IMR-90 (cell line): ENCODE data around the gene OR2T1. TPM values are rescaled to one million over a fixed set of nuclear protein-coding genes. Genes with fewer than 3 reads are reported as not detected.

ENCODE experiments used
- ATAC-seq: fragments of 200-7000 bp; cut with Tn5 transposase; 2 replicates; pipeline ENCODE4 v1.9.1; 2020; ENCODE audit warnings: low read depth, mild to moderate bottlenecking, moderate library complexity
- BruUV-seq: library from RNA; stranded (reverse); fragments of 400-500 nt; replicated peaks from 2 replicates; lab custom pipeline; 2021; lab: Mats Ljungman, UMichigan
- CTCF ChIA-PET: fragments of 300-600 bp; formaldehyde crosslinking; extraction: SDS; loops from one replicate; lab custom pipeline; 2021; ENCODE audit warnings: antibody characterized with exemption; lab: Yijun Ruan, JAX
- POLR2A ChIA-PET: fragments of 300-600 bp; sonication (Branson Sonifier 250); formaldehyde crosslinking; loops from one replicate; lab custom pipeline; 2022; ENCODE audit warnings: antibody characterized with exemption; ENCODE audit not compliant: unreplicated experiment; lab: Charles Lee
- DNase-seq: peaks from one replicate; pipeline ENCODE4 v3.0.0; 2013
- H2AFZ ChIP-seq: replicated peaks from 2 replicates; pipeline ENCODE3; 2013; ENCODE audit warnings: low read length, mild to moderate bottlenecking; ENCODE audit not compliant: poor library complexity
- H2AK5ac ChIP-seq: 2 replicates; pipeline ENCODE4 v1.6.1; 2013; ENCODE audit warnings: low read depth, low read length, inconsistent platforms
- H2AK9ac ChIP-seq: replicated peaks from 2 replicates; pipeline ENCODE3; 2013; ENCODE audit warnings: mild to moderate bottlenecking, low read depth, low read length, moderate library complexity; ENCODE audit not compliant: poor library complexity
- H2BK120ac ChIP-seq: 2 replicates; pipeline ENCODE4 v1.6.1; 2013; ENCODE audit warnings: low read depth, low read length, inconsistent platforms
- H2BK15ac ChIP-seq: 3 replicates; pipeline ENCODE4 v1.6.1; 2013; ENCODE audit warnings: low read depth, low read length, inconsistent platforms
- H2BK20ac ChIP-seq: 2 replicates; pipeline ENCODE4 v1.6.1; 2013; ENCODE audit warnings: low read depth, mild to moderate bottlenecking, inconsistent platforms, low read length, moderate library complexity
- H2BK5ac ChIP-seq: 2 replicates; pipeline ENCODE4 v1.6.1; 2013; ENCODE audit warnings: mild to moderate bottlenecking, low read depth, low read length, inconsistent platforms; ENCODE audit not compliant: poor library complexity, severe bottlenecking
- H3K14ac ChIP-seq: replicated peaks from 2 replicates; pipeline ENCODE4 v1.6.1; 2013; ENCODE audit warnings: low read depth, low read length, inconsistent platforms
- H3K18ac ChIP-seq: 2 replicates; pipeline ENCODE4 v1.6.1; 2013; ENCODE audit warnings: low read depth, low read length, control low read depth
- H3K23ac ChIP-seq: 2 replicates; pipeline ENCODE4 v1.6.1; 2013; ENCODE audit warnings: low read depth, low read length, inconsistent platforms
- H3K27ac ChIP-seq: 2 replicates; pipeline ENCODE4 v1.5.1; 2013; ENCODE audit warnings: mild to moderate bottlenecking, control low read depth, low read length; ENCODE audit not compliant: insufficient read depth
- H3K27me3 ChIP-seq: 2 replicates; pipeline ENCODE4 v1.6.1; 2013; ENCODE audit warnings: low read length; ENCODE audit not compliant: control insufficient read depth, insufficient read depth
- H3K36me3 ChIP-seq: 2 replicates; pipeline ENCODE4 v1.6.1; 2013; ENCODE audit warnings: low read length, mixed read lengths; ENCODE audit not compliant: control insufficient read depth, insufficient read depth
- H3K4ac ChIP-seq: 2 replicates; pipeline ENCODE4 v1.6.1; 2013; ENCODE audit warnings: low read depth, low read length, inconsistent platforms
- H3K4me1 ChIP-seq: 2 replicates; pipeline ENCODE4 v1.6.1; 2013; ENCODE audit warnings: low read length, mixed read lengths; ENCODE audit not compliant: control insufficient read depth, insufficient read depth
- H3K4me2 ChIP-seq: 2 replicates; pipeline ENCODE4 v1.6.1; 2013; ENCODE audit warnings: low read depth, mild to moderate bottlenecking, control low read depth, low read length, moderate library complexity
- H3K4me3 ChIP-seq: 2 replicates; pipeline ENCODE4 v1.5.1; 2013; ENCODE audit warnings: low read depth, mild to moderate bottlenecking, control low read depth, low read length, moderate library complexity; ENCODE audit not compliant: insufficient read depth
- H3K56ac ChIP-seq: 2 replicates; pipeline ENCODE4 v1.6.1; 2013; ENCODE audit warnings: low read length, inconsistent platforms; ENCODE audit not compliant: insufficient read depth; ENCODE audit errors: extremely low read depth
- H3K79me1 ChIP-seq, 2 experiments: 2 replicates each; pipeline ENCODE4 v1.6.1; 2013; ENCODE audit warnings: low read length in 2 of 2, inconsistent platforms in 1 of 2, low read depth in 1 of 2
- H3K9ac ChIP-seq: 2 replicates; pipeline ENCODE4 v1.6.1; 2013; ENCODE audit warnings: low read depth, low read length, control low read depth
- H3K9me1 ChIP-seq: 2 replicates; pipeline ENCODE4 v1.6.1; 2013; ENCODE audit warnings: low read length, inconsistent platforms; ENCODE audit not compliant: insufficient read depth
- H3K9me3 ChIP-seq: 2 replicates; pipeline ENCODE4 v1.6.1; 2013; ENCODE audit warnings: low read length; ENCODE audit not compliant: control insufficient read depth, insufficient read depth
- H4K20me1 ChIP-seq: 2 replicates; pipeline ENCODE4 v1.6.1; 2013; ENCODE audit warnings: low read length, inconsistent platforms; ENCODE audit not compliant: insufficient read depth
- H4K5ac ChIP-seq: 2 replicates; pipeline ENCODE4 v1.6.1; 2013; ENCODE audit warnings: mild to moderate bottlenecking, low read depth, low read length, control low read depth
- H4K8ac ChIP-seq, 2 experiments: 2 replicates each; pipeline ENCODE4 v1.6.1; 2013; ENCODE audit warnings: low read depth in 2 of 2, low read length in 2 of 2, control low read depth in 1 of 2, inconsistent platforms in 1 of 2
- H4K91ac ChIP-seq: 2 replicates; pipeline ENCODE4 v1.6.1; 2013; ENCODE audit warnings: low read depth, low read length, inconsistent platforms; ENCODE audit not compliant: insufficient read depth
- BHLHE40 ChIP-seq: fragments of 150-350 bp; IDR thresholded peaks from 2 replicates; pipeline ENCODE4 v1.6.1; 2016; ENCODE audit warnings: mild to moderate bottlenecking, low read depth, low read length
- CEBPB ChIP-seq: IDR thresholded peaks from 2 replicates; pipeline ENCODE4 v1.6.1; 2012; ENCODE audit warnings: low read depth, low read length, improper control_type of control experiment
- CHD1 ChIP-seq: IDR thresholded peaks from 2 replicates; pipeline ENCODE4 v1.6.1; 2012; ENCODE audit warnings: low read depth, low read length, improper control_type of control experiment
- FOS ChIP-seq: fragments of 150-350 bp; IDR thresholded peaks from 2 replicates; pipeline ENCODE4 v1.6.1; 2016; ENCODE audit warnings: low read depth, low read length
- MAFK ChIP-seq: IDR thresholded peaks from 2 replicates; pipeline ENCODE4 v1.6.1; 2012; ENCODE audit warnings: low read depth, low read length, improper control_type of control experiment
- MAZ ChIP-seq: IDR thresholded peaks from 2 replicates; pipeline ENCODE4 v1.6.1; 2012; ENCODE audit warnings: low read depth, mild to moderate bottlenecking, low read length, improper control_type of control experiment, moderate library complexity, borderline replicate concordance
- MXI1 ChIP-seq: IDR thresholded peaks from 2 replicates; pipeline ENCODE4 v1.6.1; 2012; ENCODE audit warnings: low read depth, mild to moderate bottlenecking, low read length, moderate library complexity, borderline replicate concordance
- NFE2L2 ChIP-seq: fragments of 150-350 bp; IDR thresholded peaks from 2 replicates; pipeline ENCODE4 v1.6.1; 2016; ENCODE audit warnings: low read depth, mild to moderate bottlenecking, low read length
- POLR2A ChIP-seq: IDR thresholded peaks from 2 replicates; pipeline ENCODE4 v1.6.1; 2012; ENCODE audit warnings: mild to moderate bottlenecking, low read depth, low read length
- RAD21 ChIP-seq: IDR thresholded peaks from 2 replicates; pipeline ENCODE4 v1.6.1; 2012; ENCODE audit warnings: low read length, improper control_type of control experiment
- RCOR1 ChIP-seq: IDR thresholded peaks from 2 replicates; pipeline ENCODE4 v1.6.1; 2012; ENCODE audit warnings: mild to moderate bottlenecking, low read length, improper control_type of control experiment; ENCODE audit not compliant: insufficient replicate concordance
- RFX5 ChIP-seq: IDR thresholded peaks from 2 replicates; pipeline ENCODE4 v1.8.0; 2012; ENCODE audit warnings: low read depth, mild to moderate bottlenecking, low read length, moderate library complexity
- SMC3 ChIP-seq: fragments of 150-350 bp; IDR thresholded peaks from 2 replicates; pipeline ENCODE4 v1.6.1; 2016; ENCODE audit warnings: low read depth, mild to moderate bottlenecking, antibody characterized with exemption, low read length, moderate library complexity
- dilution Hi-C: fragments of 300-500 bp; cut with HindIII; formaldehyde crosslinking; loops from one replicate; pipeline ENCODE4 v1.14.3; 2018; ENCODE audit warnings: low sequenced_read_pairs; ENCODE audit not compliant: unreplicated experiment
- in situ Hi-C: fragments of 300-500 bp; cut with MboI; formaldehyde crosslinking; loops from 3 replicates; pipeline ENCODE4 v1.14.3; 2019; ENCODE audit warnings: low sequenced_read_pairs, inconsistent platforms, mixed read lengths
- intact Hi-C: fragments of 100-400 bp; cut with micrococcal nuclease; formaldehyde crosslinking; loops from 2 replicates; pipeline ENCODE4 v1.10.0; 2022
- polyA plus RNA-seq, 3 experiments: library from polyadenylated mRNA; depleted of rRNA; stranded (reverse); fragments of >200 nt; gene quantifications; 2 replicates each; pipeline ENCODE4 v1.2.3, GENCODE V29; 2012; ENCODE audit warnings: low replicate concordance in 1 of 3
- total RNA-seq: library from RNA; depleted of rRNA; stranded (reverse); fragments of >200 nt; gene quantifications from 2 replicates; pipeline ENCODE4 v1.2.3, GENCODE V29; 2012
- TF ChIP-seq, protein P1 (sequence below): conservative IDR thresholded peaks from 2 replicates; pipeline ENCODE4 v1.5.1; 2012; ENCODE audit warnings: mild to moderate bottlenecking, low read depth, low read length, improper control_type of control experiment
- TF ChIP-seq, protein P2 (sequence below): fragments of 150-350 bp; IDR thresholded peaks from 2 replicates; pipeline ENCODE4 v1.6.1; 2017; ENCODE audit warnings: mild to moderate bottlenecking, antibody characterized with exemption, low read length, low read depth
- TF ChIP-seq, protein P3 (sequence below): fragments of 150-350 bp; IDR thresholded peaks from 2 replicates; pipeline ENCODE4 v1.6.1; 2016; ENCODE audit warnings: low read depth, mild to moderate bottlenecking, low read length, moderate library complexity, borderline replicate concordance

Gene OR2T1
- total and polyA plus RNA-seq, 2 of the 4 experiments (the other 2 are of a cell fraction): not detected

GRCh38 chr1:248375446-248375845 is 27.4 kb upstream of the OR2T1 start, which contains the start of gene OR2T6:
TSS of gene OR2T6 (plus strand) at chr1:248375746. CDS start at chr1:248387609, 11,863 bp downstream.
- Histone ChIP-seq H4K91ac (no peak within 1 kb of the TSS), H3K9ac (no peak within 1 kb of the TSS), H3K14ac (no peak within 1 kb of the TSS), H3K27ac (no peak within 1 kb of the TSS), H2AK5ac (no peak within 1 kb of the TSS), H3K4me1 (no peaks in the 10 kb centered on the region), H3K9me1 (no peaks in the 10 kb centered on the region), H3K36me3 (no peaks in the 10 kb centered on the region), H3K79me1 (no peaks in the 10 kb centered on the region), H2AFZ (no peak within 1 kb of the TSS), H3K9me3 (peaks cover 14% of the 10 kb centered on the region), H3K4me2 (no peak within 1 kb of the TSS), H4K5ac (no peak within 1 kb of the TSS), H4K20me1 (no peaks in the 10 kb centered on the region), H3K56ac (no peak within 1 kb of the TSS), H3K23ac (no peak within 1 kb of the TSS), H2BK15ac (no peak within 1 kb of the TSS), H2BK120ac (no peak within 1 kb of the TSS), H2AK9ac (no peak within 1 kb of the TSS), H3K27me3 (no peaks in the 10 kb centered on the region), H2BK5ac (no peak within 1 kb of the TSS), H3K18ac (no peak within 1 kb of the TSS), H2BK20ac (no peak within 1 kb of the TSS), H4K8ac (no peak within 1 kb of the TSS), H3K4me3 (no peak within 1 kb of the TSS), H3K4ac (no peak within 1 kb of the TSS)
- no TSS peak for BruUV-seq
- dilution Hi-C loops: no loop called here
- POLR2A ChIA-PET: no interaction called here
- ATAC-seq (no peak), DNase-seq (no peak)
- in situ Hi-C loops: no loop called here
- CTCF ChIA-PET: interaction anchor here (0.6 kb wide), 1 partner anchor 455 kb away, joined by 3 read pairs; no protein-coding TSS in a partner anchor
- intact Hi-C loops: no loop called here
- no peak for TF ChIP-seq POLR2A
- TF ChIP-seq MXI1: no peak
- TF ChIP-seq MAFK: no peak
- TF ChIP-seq RFX5: no peak
- TF ChIP-seq, protein P1, sequence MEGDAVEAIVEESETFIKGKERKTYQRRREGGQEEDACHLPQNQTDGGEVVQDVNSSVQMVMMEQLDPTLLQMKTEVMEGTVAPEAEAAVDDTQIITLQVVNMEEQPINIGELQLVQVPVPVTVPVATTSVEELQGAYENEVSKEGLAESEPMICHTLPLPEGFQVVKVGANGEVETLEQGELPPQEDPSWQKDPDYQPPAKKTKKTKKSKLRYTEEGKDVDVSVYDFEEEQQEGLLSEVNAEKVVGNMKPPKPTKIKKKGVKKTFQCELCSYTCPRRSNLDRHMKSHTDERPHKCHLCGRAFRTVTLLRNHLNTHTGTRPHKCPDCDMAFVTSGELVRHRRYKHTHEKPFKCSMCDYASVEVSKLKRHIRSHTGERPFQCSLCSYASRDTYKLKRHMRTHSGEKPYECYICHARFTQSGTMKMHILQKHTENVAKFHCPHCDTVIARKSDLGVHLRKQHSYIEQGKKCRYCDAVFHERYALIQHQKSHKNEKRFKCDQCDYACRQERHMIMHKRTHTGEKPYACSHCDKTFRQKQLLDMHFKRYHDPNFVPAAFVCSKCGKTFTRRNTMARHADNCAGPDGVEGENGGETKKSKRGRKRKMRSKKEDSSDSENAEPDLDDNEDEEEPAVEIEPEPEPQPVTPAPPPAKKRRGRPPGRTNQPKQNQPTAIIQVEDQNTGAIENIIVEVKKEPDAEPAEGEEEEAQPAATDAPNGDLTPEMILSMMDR: no peak
- TF ChIP-seq CHD1: no peak
- no peak for TF ChIP-seq FOS
- TF ChIP-seq SMC3: no peak
- no peak for TF ChIP-seq CEBPB
- TF ChIP-seq MAZ: no peak
- TF ChIP-seq, protein P2, sequence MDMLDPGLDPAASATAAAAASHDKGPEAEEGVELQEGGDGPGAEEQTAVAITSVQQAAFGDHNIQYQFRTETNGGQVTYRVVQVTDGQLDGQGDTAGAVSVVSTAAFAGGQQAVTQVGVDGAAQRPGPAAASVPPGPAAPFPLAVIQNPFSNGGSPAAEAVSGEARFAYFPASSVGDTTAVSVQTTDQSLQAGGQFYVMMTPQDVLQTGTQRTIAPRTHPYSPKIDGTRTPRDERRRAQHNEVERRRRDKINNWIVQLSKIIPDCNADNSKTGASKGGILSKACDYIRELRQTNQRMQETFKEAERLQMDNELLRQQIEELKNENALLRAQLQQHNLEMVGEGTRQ: no peak
- TF ChIP-seq RAD21: no peak
- TF ChIP-seq, protein P3, sequence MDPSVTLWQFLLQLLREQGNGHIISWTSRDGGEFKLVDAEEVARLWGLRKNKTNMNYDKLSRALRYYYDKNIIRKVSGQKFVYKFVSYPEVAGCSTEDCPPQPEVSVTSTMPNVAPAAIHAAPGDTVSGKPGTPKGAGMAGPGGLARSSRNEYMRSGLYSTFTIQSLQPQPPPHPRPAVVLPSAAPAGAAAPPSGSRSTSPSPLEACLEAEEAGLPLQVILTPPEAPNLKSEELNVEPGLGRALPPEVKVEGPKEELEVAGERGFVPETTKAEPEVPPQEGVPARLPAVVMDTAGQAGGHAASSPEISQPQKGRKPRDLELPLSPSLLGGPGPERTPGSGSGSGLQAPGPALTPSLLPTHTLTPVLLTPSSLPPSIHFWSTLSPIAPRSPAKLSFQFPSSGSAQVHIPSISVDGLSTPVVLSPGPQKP: no peak
- no peak for TF ChIP-seq RCOR1
- TF ChIP-seq NFE2L2: no peak
- TF ChIP-seq BHLHE40: no peak
